ENCODE data around the gene TEF. TPM values are rescaled to one million over a fixed set of nuclear protein-coding genes. Genes with fewer than 3 reads are reported as not detected.
A peak's percentile ranks its signal among the peaks of the same experiment; 100 is the strongest.

TEF gene
- total and polyA plus RNA-seq, 2 experiments from 2014 or later, result 5.4 to 8.9 TPM

GRCh38 chr22:41384128-41384527 lies 2.4 kb downstream of the TEF start:
- Histone ChIP-seq H3K27me3 (no peaks in the 10 kb centered on the region), H3K27ac (no peak overlapping the region), H3K4me2 (no peak overlapping the region), H3K79me2 (peaks cover 14% of the 10 kb centered on the region), H3K9me3 (ENCODE audit: low read depth) (no peaks in the 10 kb centered on the region), H3K4me3 (no peak overlapping the region), H4K20me1 (ENCODE audit: insufficient read depth, poor library complexity, severe bottlenecking) (no peaks in the 10 kb centered on the region), H3K36me3 (replicated peaks; ENCODE audit: insufficient read depth, low read depth) (no peaks in the 10 kb centered on the region), H3K4me1 (ENCODE audit: insufficient read depth) (peaks cover 14% of the 10 kb centered on the region), H3K9me2 (replicated peaks; ENCODE audit: insufficient read depth) (no peaks in the 10 kb centered on the region), H2AFZ (no peak overlapping the region)
- no peak for DNase-seq (ENCODE audit: low spot score)
- TF ChIP-seq CTCF (IDR thresholded peaks at IDR 0.05; ENCODE audit: poor library complexity) (no peak), EZH2 (IDR thresholded peaks at IDR 0.05; ENCODE audit: borderline replicate concordance) (no peak), EZH2phosphoT487 (IDR thresholded peaks at IDR 0.05; ENCODE audit: low read depth, severe bottlenecking, unreplicated experiment) (no peak)

GRCh38 chr22:41387341-41387740 lies 5.6 kb downstream of the TEF start:
- 95% methylated on average over 7 of the region's 7 CpGs for WGBS (ENCODE audit: low lambda C conversion rate, missing lambda C conversion rate)
- Histone ChIP-seq H2AFZ (no peak overlapping the region), H3K36me3 (replicated peaks; ENCODE audit: insufficient read depth, low read depth) (no peaks in the 10 kb centered on the region)

GRCh38 chr22:41394012-41394356 lies 12.2 kb downstream of the TEF start:
- H3K27ac ChIP-seq, result peak overlapping the region; percentile 40
- H4K20me1 ChIP-seq (ENCODE audit: insufficient read depth, poor library complexity, severe bottlenecking), result no peaks in the 10 kb centered on the region
- TF ChIP-seq CTCF (IDR thresholded peaks at IDR 0.05; ENCODE audit: poor library complexity) (no peak), EZH2 (IDR thresholded peaks at IDR 0.05; ENCODE audit: borderline replicate concordance) (no peak), EZH2phosphoT487 (IDR thresholded peaks at IDR 0.05; ENCODE audit: low read depth, severe bottlenecking, unreplicated experiment) (no peak)

More at GRCh38 chr22:41387341-41387740, 5.6 kb downstream of the TEF start:
- no peak overlapping the region for H3K4me2 ChIP-seq
- H3K79me2 ChIP-seq, result peaks cover 14% of the 10 kb centered on the region
- H3K27me3 ChIP-seq, result no peaks in the 10 kb centered on the region
- no peaks in the 10 kb centered on the region for H4K20me1 ChIP-seq (ENCODE audit: insufficient read depth, poor library complexity, severe bottlenecking)
- H3K9me3 ChIP-seq (ENCODE audit: low read depth), result no peaks in the 10 kb centered on the region
- peaks cover 8% of the 10 kb centered on the region for H3K4me1 ChIP-seq (ENCODE audit: insufficient read depth)
- TF ChIP-seq EZH2phosphoT487 (IDR thresholded peaks at IDR 0.05; ENCODE audit: low read depth, severe bottlenecking, unreplicated experiment) (no peak), EZH2 (IDR thresholded peaks at IDR 0.05; ENCODE audit: borderline replicate concordance) (no peak), CTCF (IDR thresholded peaks at IDR 0.05; ENCODE audit: poor library complexity) (no peak)
- DNase-seq (ENCODE audit: low spot score), result no peak
- H3K4me3 ChIP-seq, result no peak overlapping the region
- H3K27ac ChIP-seq, result no peak overlapping the region
- no peaks in the 10 kb centered on the region for H3K9me2 ChIP-seq (replicated peaks; ENCODE audit: insufficient read depth)

More at GRCh38 chr22:41394012-41394356, 12.2 kb downstream of the TEF start:
- Histone ChIP-seq H3K4me3 (no peak overlapping the region), H3K4me2 (no peak overlapping the region), H3K4me1 (ENCODE audit: insufficient read depth) (peaks cover 4% of the 10 kb centered on the region), H3K79me2 (no peaks in the 10 kb centered on the region), H2AFZ (no peak overlapping the region), H3K27me3 (no peaks in the 10 kb centered on the region), H3K9me2 (replicated peaks; ENCODE audit: insufficient read depth) (no peaks in the 10 kb centered on the region), H3K9me3 (ENCODE audit: low read depth) (no peaks in the 10 kb centered on the region), H3K36me3 (replicated peaks; ENCODE audit: insufficient read depth, low read depth) (no peaks in the 10 kb centered on the region)
- DNase-seq (ENCODE audit: low spot score), result no peak
- WGBS (ENCODE audit: low lambda C conversion rate, missing lambda C conversion rate), result 98% methylated on average over 11 of the region's 11 CpGs
